HepG2 (cell line): ENCODE results near the gene HNRNPA1. TPM values are rescaled to one million over a fixed set of nuclear protein-coding genes. Genes with fewer than 3 reads are reported as not detected.

Experiments used
- AHDC1 ChIP-seq: sonication (generic); formaldehyde crosslinking; IDR thresholded peaks from 2 replicates; pipeline ENCODE4 v1.5.1; 2020; ENCODE audit warnings: mild to moderate bottlenecking, missing genetic modification reagents, borderline replicate concordance
- ARID2 ChIP-seq: sonication (generic); formaldehyde crosslinking; IDR thresholded peaks from 2 replicates; pipeline ENCODE4 v1.8.1; 2022; ENCODE audit warnings: mild to moderate bottlenecking, missing genetic modification reagents, borderline replicate concordance
- ATF1 ChIP-seq: IDR thresholded peaks from 2 replicates; pipeline ENCODE4 v1.6.1; 2016; ENCODE audit warnings: mild to moderate bottlenecking, control low read depth
- BRD4 ChIP-seq: sonication (generic); formaldehyde crosslinking; IDR thresholded peaks from 2 replicates; pipeline ENCODE4 v1.4.0; 2020; ENCODE audit warnings: missing genetic modification reagents
- GPN1 ChIP-seq: sonication (generic); formaldehyde crosslinking; IDR thresholded peaks from 2 replicates; pipeline ENCODE4 v1.5.1; 2020; ENCODE audit warnings: missing genetic modification reagents, borderline replicate concordance
- IRF2 ChIP-seq: IDR thresholded peaks from 2 replicates; pipeline ENCODE4 v1.6.1; 2018; ENCODE audit warnings: missing genetic modification reagents, missing compliant biosample characterization
- ISL2 ChIP-seq: sonication (generic); formaldehyde crosslinking; IDR thresholded peaks from 2 replicates; pipeline ENCODE4 v1.5.0; 2020; ENCODE audit warnings: missing genetic modification reagents
- MAF1 ChIP-seq: sonication (generic); formaldehyde crosslinking; IDR thresholded peaks from 2 replicates; pipeline ENCODE4 v1.5.0; 2020; ENCODE audit warnings: missing genetic modification reagents, borderline replicate concordance
- MIER2 ChIP-seq: IDR thresholded peaks from 2 replicates; pipeline ENCODE4 v1.6.1; 2016; ENCODE audit warnings: missing biosample characterization, missing genetic modification reagents
- NFKBIZ ChIP-seq: IDR thresholded peaks from 2 replicates; pipeline ENCODE4 v1.6.1; 2018; ENCODE audit warnings: missing genetic modification reagents, missing compliant biosample characterization
- RFXAP ChIP-seq: sonication (generic); formaldehyde crosslinking; IDR thresholded peaks from 2 replicates; pipeline ENCODE4 v1.4.0; 2020; ENCODE audit warnings: missing genetic modification reagents, borderline replicate concordance
- SRSF1 ChIP-seq: fragments of 200-400 bp; formaldehyde crosslinking; optimal IDR thresholded peaks from 2 replicates; pipeline ENCODE3; 2017; ENCODE audit warnings: mild to moderate bottlenecking, low read depth, low read length, moderate library complexity
- ZC3H4 ChIP-seq: sonication (generic); formaldehyde crosslinking; IDR thresholded peaks from 2 replicates; pipeline ENCODE4 v1.4.0; 2020; ENCODE audit warnings: missing genetic modification reagents, borderline replicate concordance
- ZNF138 ChIP-seq: sonication (generic); formaldehyde crosslinking; IDR thresholded peaks from 2 replicates; pipeline ENCODE4 v1.5.0; 2020; ENCODE audit warnings: mild to moderate bottlenecking, low read depth, missing genetic modification reagents
- ZNF280D ChIP-seq: sonication (generic); formaldehyde crosslinking; IDR thresholded peaks from 2 replicates; pipeline ENCODE4 v1.5.1; 2020; ENCODE audit warnings: mild to moderate bottlenecking, missing genetic modification reagents
- ZNF331 ChIP-seq: sonication (generic); formaldehyde crosslinking; IDR thresholded peaks from 2 replicates; pipeline ENCODE4 v1.4.0; 2020; ENCODE audit warnings: missing genetic modification reagents
- ZNF670 ChIP-seq: sonication (generic); formaldehyde crosslinking; IDR thresholded peaks from 2 replicates; pipeline ENCODE4 v1.8.0; 2022; ENCODE audit warnings: mild to moderate bottlenecking, missing genetic modification reagents, borderline replicate concordance
- ZNF691 ChIP-seq: sonication (generic); formaldehyde crosslinking; IDR thresholded peaks from 2 replicates; pipeline ENCODE4 v1.4.0; 2020; ENCODE audit warnings: missing genetic modification reagents, low read depth, mild to moderate bottlenecking, borderline replicate concordance
- ZNF883 ChIP-seq: sonication (generic); formaldehyde crosslinking; IDR thresholded peaks from 2 replicates; pipeline ENCODE4 v1.5.1; 2020; ENCODE audit warnings: mild to moderate bottlenecking, missing genetic modification reagents; ENCODE audit errors: not compliant biosample characterization
- ZSCAN20 ChIP-seq: sonication (generic); formaldehyde crosslinking; IDR thresholded peaks from 2 replicates; pipeline ENCODE4 v1.4.0; 2020; ENCODE audit warnings: missing genetic modification reagents, mild to moderate bottlenecking, borderline replicate concordance
- polyA plus RNA-seq, 8 experiments: library from polyadenylated mRNA; depleted of rRNA in 3 of 8; stranded (reverse) in 7 of 8; unstranded in 1 of 8; fragments of >200 nt; fragmentation: Illumina TruSeq in 4 of 8; extraction: Trizol in 4 of 8; gene quantifications; 2 replicates each; pipeline versions ENCODE4 v1.2.1 to v1.2.3, GENCODE V29; 2011 to 2016; ENCODE audit warnings: low read depth in 4 of 8, missing spikeins in 1 of 8, mixed read lengths in 1 of 8; ENCODE audit not compliant: insufficient read depth in 1 of 8
- total RNA-seq, 5 experiments: library from RNA; depleted of rRNA; stranded (reverse); fragments of >200 nt; fragmentation: Illumina TruSeq; extraction: Trizol; gene quantifications; 2 replicates each; pipeline ENCODE4 v1.2.3, GENCODE V29; 2016; ENCODE audit warnings: low read depth in 1 of 5

HNRNPA1 gene
- total and polyA plus RNA-seq, 2 of the 13 experiments (the other 11 are each of a cell fraction or from before 2014, with no cell fraction given), result 535 to 1,820 TPM

- TF ChIP-seq BRD4 (CRISPR knock-in tag), result 0 out of 2 replicates have a peak, but pooled peaks have one; percentile 57
- no peak for TF ChIP-seq ZC3H4
- TF ChIP-seq IRF2, result peak; percentile 53; the same call in 1 of the 2 replicates
- no peak for TF ChIP-seq RFXAP
- no peak for TF ChIP-seq ZSCAN20
- peak; percentile 42; the same call in 1 of the 2 replicates for TF ChIP-seq MAF1
- TF ChIP-seq ZNF331 (CRISPR knock-in tag), result peak; percentile 89
- TF ChIP-seq ZNF691, result no peak
- TF ChIP-seq GPN1 (CRISPR knock-in tag), result no peak
- TF ChIP-seq MIER2 (CRISPR knock-in tag), result peak; percentile 62; the same call in 1 of the 2 replicates
- TF ChIP-seq NFKBIZ (CRISPR knock-in tag), result 0 out of 2 replicates have a peak, but pooled peaks have one; percentile 56
- TF ChIP-seq ZNF138 (CRISPR knock-in tag), result no peak
- TF ChIP-seq ATF1 (CRISPR knock-in tag), result no peak
- TF ChIP-seq SRSF1, result peak; percentile 72
- no peak for TF ChIP-seq ZNF883 (CRISPR knock-in tag)
- TF ChIP-seq ZNF670 (CRISPR knock-in tag), result no peak
- TF ChIP-seq ZNF280D (CRISPR knock-in tag), result no peak
- TF ChIP-seq AHDC1 (CRISPR knock-in tag), result no peak
- TF ChIP-seq ISL2, result peak; percentile 52; the same call in 1 of the 2 replicates
- peak; percentile 52; the same call in 1 of the 2 replicates for TF ChIP-seq ARID2 (CRISPR knock-in tag)
Measured at GRCh38 chr12:54304187-54304810, 23.8 kb downstream of the HNRNPA1 start (continued).
